ENCODE measurements around the gene CSRNP3. TPM values are rescaled to one million over a fixed set of nuclear protein-coding genes. Genes with fewer than 3 reads are reported as not detected.

Gene CSRNP3
- total and polyA plus RNA-seq, 8 donors, result under 0.01 to 9.9 (median 0.58) TPM; not detected in 1

DNA sequence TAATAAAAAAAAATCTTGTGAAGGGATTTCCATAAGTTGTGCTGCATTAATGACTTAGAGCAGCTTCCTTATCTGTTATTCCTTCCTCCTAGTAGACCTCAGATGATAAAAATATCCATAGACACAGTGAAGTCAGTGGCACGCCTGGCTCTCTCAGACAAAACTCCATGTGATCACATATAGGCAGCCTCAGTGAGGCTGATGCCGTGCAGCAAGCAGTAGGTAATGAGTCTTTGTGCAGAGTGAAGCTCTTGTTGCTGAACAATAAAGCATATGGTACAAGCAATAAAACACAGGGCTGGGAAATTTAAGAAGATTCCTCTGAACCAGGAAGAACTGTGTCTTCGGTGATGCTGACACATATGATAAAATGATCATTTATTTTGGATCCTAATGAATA lies 102.7 kb downstream of the CSRNP3 start:
- no peak overlapping the region for H3K4me3 ChIP-seq
- WGBS, 5 donors, result 37 to 53% (median 46%) methylated on average over 3 of the region's 3 CpGs
- H3K4me1 ChIP-seq, result peaks cover 0 to 13% (median 4%) of the 10 kb centered on the region in 4 donors
- intact Hi-C loops (cut with DNase I; ENCODE audit: low total_unique reads), result no loop called here
- H3K36me3 ChIP-seq, result no peaks in the 10 kb centered on the region
- DNase-seq, result peak in 1 of 2 donors; percentile 49
- TF ChIP-seq POLR2AphosphoS5 (IDR thresholded peaks at IDR 0.05), result no peak
- TF ChIP-seq EP300 (IDR thresholded peaks at IDR 0.05), result no peak
- TF ChIP-seq POLR2A (IDR thresholded peaks at IDR 0.05), result no peak
- TF ChIP-seq, protein P1, sequence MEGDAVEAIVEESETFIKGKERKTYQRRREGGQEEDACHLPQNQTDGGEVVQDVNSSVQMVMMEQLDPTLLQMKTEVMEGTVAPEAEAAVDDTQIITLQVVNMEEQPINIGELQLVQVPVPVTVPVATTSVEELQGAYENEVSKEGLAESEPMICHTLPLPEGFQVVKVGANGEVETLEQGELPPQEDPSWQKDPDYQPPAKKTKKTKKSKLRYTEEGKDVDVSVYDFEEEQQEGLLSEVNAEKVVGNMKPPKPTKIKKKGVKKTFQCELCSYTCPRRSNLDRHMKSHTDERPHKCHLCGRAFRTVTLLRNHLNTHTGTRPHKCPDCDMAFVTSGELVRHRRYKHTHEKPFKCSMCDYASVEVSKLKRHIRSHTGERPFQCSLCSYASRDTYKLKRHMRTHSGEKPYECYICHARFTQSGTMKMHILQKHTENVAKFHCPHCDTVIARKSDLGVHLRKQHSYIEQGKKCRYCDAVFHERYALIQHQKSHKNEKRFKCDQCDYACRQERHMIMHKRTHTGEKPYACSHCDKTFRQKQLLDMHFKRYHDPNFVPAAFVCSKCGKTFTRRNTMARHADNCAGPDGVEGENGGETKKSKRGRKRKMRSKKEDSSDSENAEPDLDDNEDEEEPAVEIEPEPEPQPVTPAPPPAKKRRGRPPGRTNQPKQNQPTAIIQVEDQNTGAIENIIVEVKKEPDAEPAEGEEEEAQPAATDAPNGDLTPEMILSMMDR (IDR thresholded peaks at IDR 0.05), result no peak
- H3K27ac ChIP-seq, result no peak overlapping the region
- no peaks in the 10 kb centered on the region for H3K27me3 ChIP-seq
- no peaks in the 10 kb centered on the region for H3K9me3 ChIP-seq

DNA sequence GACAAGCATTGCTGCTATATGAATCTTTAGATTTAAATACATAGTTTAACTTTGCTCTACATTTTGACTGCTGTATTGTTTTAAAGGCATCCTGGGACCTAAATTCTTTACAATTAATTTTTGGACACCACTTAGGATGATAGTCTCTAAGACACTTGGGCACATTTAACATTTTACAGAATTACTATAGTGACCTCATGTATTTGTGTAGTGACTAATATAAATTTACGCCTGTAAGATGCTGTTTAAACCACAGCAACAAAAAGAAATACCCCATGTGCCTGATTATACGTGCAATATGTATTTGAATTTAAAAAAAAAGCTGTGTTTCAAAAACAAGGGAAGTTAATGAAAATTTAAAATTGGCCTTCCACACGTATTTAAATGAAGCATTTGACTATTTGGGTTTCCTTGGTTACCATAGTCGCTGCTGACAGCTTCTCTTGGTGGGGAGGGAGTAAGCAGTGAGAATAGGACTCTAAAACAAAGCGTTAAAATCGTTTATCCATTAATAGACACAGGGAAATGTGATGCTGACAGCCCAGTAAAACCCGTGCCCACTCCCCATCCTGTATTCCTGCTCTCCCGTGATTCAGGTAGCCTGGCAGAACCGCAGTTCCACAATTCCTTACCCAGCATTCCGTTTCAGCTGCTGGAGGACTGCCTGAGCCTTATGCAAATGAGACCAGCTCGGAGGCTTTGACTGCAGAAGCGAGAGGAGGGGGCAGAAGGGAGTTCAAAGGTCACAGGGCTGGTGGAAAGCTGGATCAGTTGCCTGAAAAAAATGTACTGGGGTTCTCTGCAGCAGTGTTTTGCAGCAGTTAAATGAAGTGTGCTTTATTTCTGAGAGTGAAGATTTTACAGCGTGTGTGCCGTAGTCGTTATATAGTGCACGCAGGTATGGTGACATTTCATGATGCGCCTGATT lies 104.3 kb downstream of the CSRNP3 start:
- Histone ChIP-seq H3K27ac (peak overlapping the region in 1 of 5 donors; percentile 44), H3K4me3 (peak overlapping the region; percentile 34 to 46 (median 41)), H3K36me3 (no peaks in the 10 kb centered on the region), H3K27me3 (no peaks in the 10 kb centered on the region), H3K9me3 (no peaks in the 10 kb centered on the region), H3K4me1 (peaks cover 0 to 13% (median 4%) of the 10 kb centered on the region in 4 donors)
- WGBS, 5 donors, result 19 to 26% (median 21%) methylated on average over 17 of the region's 17 CpGs
- intact Hi-C loops (cut with DNase I; ENCODE audit: low total_unique reads), result no loop called here
- DNase-seq, result peak; percentile 38 to 87
- TF ChIP-seq POLR2AphosphoS5 (IDR thresholded peaks at IDR 0.05) (no peak), EP300 (IDR thresholded peaks at IDR 0.05) (no peak), POLR2A (IDR thresholded peaks at IDR 0.05) (no peak)
- TF ChIP-seq, protein P1 (IDR thresholded peaks at IDR 0.05), result no peak

GRCh38 chr2:165575044-165575615 lies 105.6 kb downstream of the CSRNP3 start:
- Histone ChIP-seq H3K9me3 (no peaks in the 10 kb centered on the region), H3K36me3 (no peaks in the 10 kb centered on the region), H3K27me3 (no peaks in the 10 kb centered on the region), H3K27ac (no peak overlapping the region), H3K4me1 (peaks cover 0 to 13% (median 4%) of the 10 kb centered on the region in 4 donors), H3K4me3 (no peak overlapping the region)
- intact Hi-C loops (cut with DNase I; ENCODE audit: low total_unique reads), result no loop called here
- 73 to 86% (median 76%) methylated on average over 2 of the region's 2 CpGs for WGBS, 5 donors
- TF ChIP-seq POLR2A (IDR thresholded peaks at IDR 0.05), result no peak
- no peak for TF ChIP-seq POLR2AphosphoS5 (IDR thresholded peaks at IDR 0.05)
- TF ChIP-seq EP300 (IDR thresholded peaks at IDR 0.05), result no peak
- TF ChIP-seq, protein P1 (IDR thresholded peaks at IDR 0.05), result no peak
- DNase-seq, result no peak

DNA sequence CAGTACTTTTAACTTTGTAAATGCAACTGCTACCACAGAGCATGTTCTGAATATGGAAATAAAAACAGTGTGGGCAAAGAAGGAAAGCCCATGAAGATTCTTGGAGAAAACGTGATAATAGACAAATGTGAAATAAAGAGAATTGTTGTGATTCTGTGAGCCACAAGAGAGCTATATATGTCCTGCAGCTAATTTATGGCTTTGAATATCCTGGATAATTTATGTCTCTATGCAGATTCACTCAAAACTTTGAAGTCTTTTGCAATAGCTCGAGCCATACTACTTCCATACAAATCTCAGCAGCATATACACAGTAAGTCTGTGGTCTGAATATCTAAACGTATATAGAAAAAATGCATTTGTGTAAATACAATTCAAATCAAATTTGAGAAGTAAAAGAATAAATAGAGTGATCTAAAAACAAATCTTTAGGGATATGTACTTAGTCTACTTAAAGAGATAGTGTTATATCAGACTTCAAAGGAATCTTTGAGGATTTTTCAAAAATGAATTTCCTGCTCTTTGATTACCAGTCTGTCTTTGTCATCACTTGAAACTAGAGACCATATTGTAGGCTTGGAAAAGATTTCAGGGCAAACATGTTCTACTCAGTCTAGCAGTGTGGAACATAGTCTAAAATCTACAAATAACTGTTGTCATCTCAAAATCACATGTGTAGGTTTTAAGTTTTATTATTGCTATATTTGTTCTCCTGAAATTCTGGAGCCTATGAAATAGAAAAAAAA lies 107.1 kb downstream of the CSRNP3 start:
- H3K9me3 ChIP-seq, result no peaks in the 10 kb centered on the region
- no peak overlapping the region for H3K4me3 ChIP-seq
- 44 to 58% (median 54%) methylated on average over 3 of the region's 3 CpGs for WGBS, 5 donors
- no peak overlapping the region for H3K27ac ChIP-seq
- TF ChIP-seq, protein P1 (IDR thresholded peaks at IDR 0.05), result no peak
- TF ChIP-seq POLR2AphosphoS5 (IDR thresholded peaks at IDR 0.05) (no peak), EP300 (IDR thresholded peaks at IDR 0.05) (no peak), POLR2A (IDR thresholded peaks at IDR 0.05) (no peak)
- H3K4me1 ChIP-seq, result peaks cover 0 to 13% (median 4%) of the 10 kb centered on the region in 4 donors
- DNase-seq, result no peak
- H3K27me3 ChIP-seq, result no peaks in the 10 kb centered on the region
- no peaks in the 10 kb centered on the region for H3K36me3 ChIP-seq
- intact Hi-C loops (cut with DNase I; ENCODE audit: low total_unique reads), result no loop called here

All from stomach (tissue), 9 donors.